ENCODE results near the gene ENPP7. TPM values are rescaled to one million over a fixed set of nuclear protein-coding genes. Genes with fewer than 3 reads are reported as not detected.
A peak's percentile ranks its signal among the peaks of the same experiment; 100 is the strongest.

Gene ENPP7
- total RNA-seq, 1 donor from 2014 or later = not detected

DNA sequence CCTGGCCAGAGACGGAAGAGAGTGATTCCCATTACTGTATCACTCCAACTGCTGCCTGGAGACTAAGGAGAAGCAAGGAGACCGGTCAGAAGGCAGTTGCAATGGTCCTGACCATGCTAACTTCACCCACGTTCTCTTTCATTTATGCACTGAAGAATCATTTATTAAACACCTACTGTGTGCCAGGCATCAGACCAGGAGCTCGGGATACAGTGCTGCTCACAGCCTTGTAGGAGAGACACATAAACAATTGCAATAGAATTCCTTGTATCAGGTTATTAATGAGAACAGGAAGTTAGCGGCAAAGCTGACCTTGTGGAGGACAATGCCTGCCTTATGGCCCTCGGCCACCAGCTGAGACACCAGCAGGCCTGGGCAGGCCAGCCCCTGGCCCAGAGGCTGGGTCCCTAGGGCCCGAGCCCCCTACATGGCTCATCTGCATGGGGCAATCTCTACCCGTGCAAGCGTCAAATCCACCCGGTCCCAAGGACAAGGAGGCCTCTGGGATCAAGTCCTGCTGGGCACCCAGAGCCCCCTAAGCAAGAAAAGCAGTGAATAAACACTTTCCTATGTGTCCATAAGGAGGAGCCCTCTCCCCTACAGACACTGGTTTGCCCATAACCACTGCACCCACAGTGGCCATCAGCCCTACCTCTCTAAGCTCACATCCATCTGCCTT lies 8.6 kb upstream of the ENPP7 start:
- H3K27me3 Mint-ChIP-seq (ENCODE audit: unreplicated experiment) = peaks cover 6% of the 10 kb centered on the region
- H3K4me3 Mint-ChIP-seq (ENCODE audit: unreplicated experiment) = no peak overlapping the region
- TF ChIP-seq, protein P1, sequence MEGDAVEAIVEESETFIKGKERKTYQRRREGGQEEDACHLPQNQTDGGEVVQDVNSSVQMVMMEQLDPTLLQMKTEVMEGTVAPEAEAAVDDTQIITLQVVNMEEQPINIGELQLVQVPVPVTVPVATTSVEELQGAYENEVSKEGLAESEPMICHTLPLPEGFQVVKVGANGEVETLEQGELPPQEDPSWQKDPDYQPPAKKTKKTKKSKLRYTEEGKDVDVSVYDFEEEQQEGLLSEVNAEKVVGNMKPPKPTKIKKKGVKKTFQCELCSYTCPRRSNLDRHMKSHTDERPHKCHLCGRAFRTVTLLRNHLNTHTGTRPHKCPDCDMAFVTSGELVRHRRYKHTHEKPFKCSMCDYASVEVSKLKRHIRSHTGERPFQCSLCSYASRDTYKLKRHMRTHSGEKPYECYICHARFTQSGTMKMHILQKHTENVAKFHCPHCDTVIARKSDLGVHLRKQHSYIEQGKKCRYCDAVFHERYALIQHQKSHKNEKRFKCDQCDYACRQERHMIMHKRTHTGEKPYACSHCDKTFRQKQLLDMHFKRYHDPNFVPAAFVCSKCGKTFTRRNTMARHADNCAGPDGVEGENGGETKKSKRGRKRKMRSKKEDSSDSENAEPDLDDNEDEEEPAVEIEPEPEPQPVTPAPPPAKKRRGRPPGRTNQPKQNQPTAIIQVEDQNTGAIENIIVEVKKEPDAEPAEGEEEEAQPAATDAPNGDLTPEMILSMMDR (IDR thresholded peaks at IDR 0.05; ENCODE audit: unreplicated experiment) = peak; percentile 33
- no peaks in the 10 kb centered on the region for H3K4me1 Mint-ChIP-seq (ENCODE audit: unreplicated experiment)
- H3K9me3 Mint-ChIP-seq (ENCODE audit: unreplicated experiment) = no peaks in the 10 kb centered on the region
- H3K27ac Mint-ChIP-seq (ENCODE audit: unreplicated experiment) = no peak overlapping the region
- DNase-seq (ENCODE audit: low spot score) = no peak
- no peaks in the 10 kb centered on the region for H3K36me3 Mint-ChIP-seq (ENCODE audit: low read depth, unreplicated experiment)

DNA sequence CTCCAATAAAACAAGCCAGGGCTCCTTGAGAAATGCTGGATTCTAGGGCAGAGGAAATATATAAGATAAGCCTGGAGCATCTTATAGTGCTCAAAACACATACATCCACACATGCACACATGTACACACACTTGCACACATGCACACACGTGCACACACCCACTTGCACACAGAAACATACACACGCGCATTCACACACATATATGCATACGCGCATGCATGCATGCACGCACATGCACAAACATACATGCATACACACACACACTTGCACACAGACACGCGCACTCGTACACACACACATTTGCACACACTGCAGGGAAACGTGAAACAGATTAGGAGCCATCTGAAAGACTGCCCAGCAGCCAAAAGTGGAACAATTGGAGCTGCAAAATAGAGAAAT lies 8.0 kb upstream of the ENPP7 start:
- Mint-ChIP-seq H3K4me1 (ENCODE audit: unreplicated experiment) (no peaks in the 10 kb centered on the region), H3K4me3 (ENCODE audit: unreplicated experiment) (no peak overlapping the region), H3K36me3 (ENCODE audit: low read depth, unreplicated experiment) (no peaks in the 10 kb centered on the region), H3K27ac (ENCODE audit: unreplicated experiment) (no peak overlapping the region), H3K27me3 (ENCODE audit: unreplicated experiment) (peaks cover 5% of the 10 kb centered on the region), H3K9me3 (ENCODE audit: unreplicated experiment) (no peaks in the 10 kb centered on the region)
- TF ChIP-seq, protein P1 (IDR thresholded peaks at IDR 0.05; ENCODE audit: unreplicated experiment) = no peak
- DNase-seq (ENCODE audit: low spot score) = no peak

DNA sequence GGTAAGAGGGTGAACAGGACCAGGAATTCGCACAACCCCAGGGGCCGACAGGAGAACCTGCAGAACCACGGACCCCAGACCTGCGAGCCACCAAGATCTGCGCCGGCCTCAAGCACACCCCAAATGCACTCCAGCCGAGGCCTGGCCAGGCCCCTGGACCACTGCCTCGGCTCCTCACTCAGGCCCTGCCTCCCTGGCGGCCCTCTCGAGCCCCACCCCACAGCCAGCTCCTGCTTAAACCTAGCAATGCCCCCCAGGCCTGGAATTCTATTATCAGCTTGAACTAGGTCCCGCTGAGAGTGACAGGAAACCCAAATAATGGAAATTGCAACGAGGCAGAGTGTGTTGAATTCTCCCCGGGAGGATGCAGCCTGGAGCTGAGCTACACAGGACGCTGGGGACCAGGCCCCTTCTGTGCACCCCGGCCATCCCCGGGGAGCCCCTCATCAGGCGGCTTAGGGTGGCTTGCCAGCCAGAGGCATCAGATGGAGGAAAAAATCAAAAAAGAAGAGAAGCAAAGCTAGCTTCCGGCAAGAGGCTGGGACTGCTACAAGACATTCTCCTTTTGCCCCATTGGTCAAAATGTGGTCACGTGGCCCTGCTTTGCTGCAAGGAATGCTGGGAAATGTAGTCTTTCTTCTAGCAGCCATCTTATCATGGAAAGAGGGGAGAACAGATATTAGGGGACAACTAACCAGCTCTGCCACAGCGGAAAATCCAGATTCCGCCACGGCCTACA lies 2.4 kb upstream of the ENPP7 start:
- Mint-ChIP-seq H3K4me3 (ENCODE audit: unreplicated experiment) (no peak overlapping the region), H3K27me3 (ENCODE audit: unreplicated experiment) (peaks cover 3% of the 10 kb centered on the region), H3K9me3 (ENCODE audit: unreplicated experiment) (no peaks in the 10 kb centered on the region), H3K27ac (ENCODE audit: unreplicated experiment) (no peak overlapping the region), H3K36me3 (ENCODE audit: low read depth, unreplicated experiment) (no peaks in the 10 kb centered on the region), H3K4me1 (ENCODE audit: unreplicated experiment) (peaks cover 4% of the 10 kb centered on the region)
- peak; percentile 81 for DNase-seq (ENCODE audit: low spot score)
- TF ChIP-seq, protein P1 (IDR thresholded peaks at IDR 0.05; ENCODE audit: unreplicated experiment) = no peak

DNA sequence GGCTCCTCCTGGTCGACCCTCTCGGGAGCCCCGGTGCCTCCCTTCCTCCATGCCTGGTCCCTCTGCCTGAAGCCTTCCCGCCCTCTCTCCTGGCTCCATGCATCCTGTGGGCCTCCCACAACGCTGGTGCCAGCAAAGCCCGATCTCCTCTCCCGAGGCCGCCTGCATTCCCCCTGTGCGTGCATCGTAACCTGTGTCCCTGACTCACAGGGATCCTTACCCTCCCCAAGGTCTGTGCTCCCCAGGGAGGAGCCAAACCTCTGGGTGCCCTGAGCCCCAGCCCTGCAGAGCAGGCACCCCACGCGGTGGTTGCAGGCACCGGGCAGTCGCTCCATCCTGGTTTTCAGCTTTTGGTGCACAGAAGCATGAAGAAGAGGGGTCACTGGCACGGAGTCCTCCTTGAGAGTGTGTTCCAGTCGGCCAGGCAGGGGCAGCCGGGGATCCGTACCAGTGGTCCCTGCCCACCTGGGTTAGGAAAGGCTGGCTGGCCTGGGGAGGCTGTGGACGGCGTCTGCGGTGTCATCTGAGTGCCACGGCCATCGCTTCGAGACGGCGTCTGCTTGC lies 1.8 kb upstream of the ENPP7 start:
- no peak for DNase-seq (ENCODE audit: low spot score)

More for the DNA sequence above, 1.8 kb upstream of the ENPP7 start:
- no peaks in the 10 kb centered on the region for H3K9me3 Mint-ChIP-seq (ENCODE audit: unreplicated experiment)
- TF ChIP-seq, protein P1 (IDR thresholded peaks at IDR 0.05; ENCODE audit: unreplicated experiment) = no peak
- H3K4me1 Mint-ChIP-seq (ENCODE audit: unreplicated experiment) = peaks cover 4% of the 10 kb centered on the region
- no peak overlapping the region for H3K4me3 Mint-ChIP-seq (ENCODE audit: unreplicated experiment)
- H3K27ac Mint-ChIP-seq (ENCODE audit: unreplicated experiment) = no peak overlapping the region
- no peaks in the 10 kb centered on the region for H3K36me3 Mint-ChIP-seq (ENCODE audit: low read depth, unreplicated experiment)
- peaks cover 4% of the 10 kb centered on the region for H3K27me3 Mint-ChIP-seq (ENCODE audit: unreplicated experiment)
